H9 (cell line): ENCODE results near the gene RNASE8. TPM values are rescaled to one million over a fixed set of nuclear protein-coding genes. Genes with fewer than 3 reads are reported as not detected.

Source experiments
- DNase-seq: peaks from one replicate; pipeline ENCODE4 v3.0.0-alpha.2; 2017
- H2AFZ ChIP-seq: one replicate; pipeline ENCODE4 v1.6.1; 2013; ENCODE audit warnings: mild to moderate bottlenecking, low read length, control low read depth, moderate library complexity
- H2AK5ac ChIP-seq: 2 replicates; pipeline ENCODE4 v1.6.1; 2013; ENCODE audit warnings: low read length, control low read depth, mixed read lengths; ENCODE audit not compliant: insufficient read length
- H2BK120ac ChIP-seq: one replicate; pipeline ENCODE4 v1.6.1; 2013; ENCODE audit warnings: low read depth, mild to moderate bottlenecking, low read length, control low read depth, inconsistent platforms; ENCODE audit not compliant: poor library complexity, severe bottlenecking
- H2BK12ac ChIP-seq: 2 replicates; pipeline ENCODE4 v1.6.1; 2013; ENCODE audit warnings: low read length, control low read depth, mixed read lengths, low read depth; ENCODE audit not compliant: insufficient read length
- H2BK15ac ChIP-seq: 2 replicates; pipeline ENCODE4 v1.6.1; 2013; ENCODE audit warnings: low read depth, low read length, control low read depth
- H2BK20ac ChIP-seq: one replicate; pipeline ENCODE4 v1.6.1; 2013; ENCODE audit warnings: low read depth, mild to moderate bottlenecking, low read length, control low read depth, inconsistent platforms; ENCODE audit not compliant: poor library complexity, severe bottlenecking
- H2BK5ac ChIP-seq: 2 replicates; pipeline ENCODE4 v1.6.1; 2013; ENCODE audit warnings: low read length, control low read depth, mixed read lengths; ENCODE audit not compliant: insufficient read length
- H3K14ac ChIP-seq: 2 replicates; pipeline ENCODE4 v1.6.1; 2013; ENCODE audit warnings: low read length, control low read depth; ENCODE audit not compliant: insufficient read depth
- H3K18ac ChIP-seq: 2 replicates; pipeline ENCODE4 v1.6.1; 2013; ENCODE audit warnings: low read depth, mild to moderate bottlenecking, mixed read lengths, low read length, control low read depth; ENCODE audit not compliant: insufficient read length
- H3K23ac ChIP-seq: 2 replicates; pipeline ENCODE4 v1.6.1; 2013; ENCODE audit warnings: low read length, control low read depth, mixed read lengths, low read depth; ENCODE audit not compliant: insufficient read length
- H3K23me2 ChIP-seq: 2 replicates; pipeline ENCODE4 v1.6.1; 2013; ENCODE audit warnings: low read depth, mild to moderate bottlenecking, mixed read lengths, low read length, control low read depth; ENCODE audit not compliant: insufficient read length, poor library complexity, severe bottlenecking
- H3K27ac ChIP-seq: 2 replicates; pipeline ENCODE4 v1.5.1; 2013; ENCODE audit warnings: low read length, control low read depth, mixed read lengths, low read depth; ENCODE audit not compliant: insufficient read length
- H3K27me3 ChIP-seq: 2 replicates; pipeline ENCODE4 v1.6.1; 2013; ENCODE audit warnings: low read length, control low read depth, inconsistent platforms; ENCODE audit not compliant: insufficient read depth
- H3K4ac ChIP-seq: 2 replicates; pipeline ENCODE4 v1.6.1; 2013; ENCODE audit warnings: low read depth, mild to moderate bottlenecking, control low read depth, inconsistent platforms, low read length, moderate library complexity
- H3K4me1 ChIP-seq: 2 replicates; pipeline ENCODE4 v1.6.1; 2013; ENCODE audit warnings: low read length, control low read depth, inconsistent platforms; ENCODE audit not compliant: insufficient read depth
- H3K4me2 ChIP-seq: 2 replicates; pipeline ENCODE4 v1.6.1; 2013; ENCODE audit warnings: low read length, control low read depth, mixed read lengths; ENCODE audit not compliant: insufficient read length, insufficient read depth
- H3K56ac ChIP-seq: 2 replicates; pipeline ENCODE4 v1.6.1; 2013; ENCODE audit warnings: low read depth, mild to moderate bottlenecking, mixed read lengths, low read length, control low read depth; ENCODE audit not compliant: insufficient read length
- H3K79me1 ChIP-seq: 2 replicates; pipeline ENCODE4 v1.6.1; 2013; ENCODE audit warnings: low read depth, mild to moderate bottlenecking, moderate library complexity, low read length, control low read depth, inconsistent platforms; ENCODE audit not compliant: insufficient read depth, poor library complexity, severe bottlenecking
- H3K79me2 ChIP-seq: 2 replicates; pipeline ENCODE4 v1.6.1; 2013; ENCODE audit warnings: low read length, control low read depth, inconsistent platforms; ENCODE audit not compliant: insufficient read depth
- H3K9ac ChIP-seq: 2 replicates; pipeline ENCODE4 v1.6.1; 2013; ENCODE audit warnings: low read length, control low read depth, mixed read lengths; ENCODE audit not compliant: insufficient read length; ENCODE audit errors: extremely low read depth
- H3K9me3 ChIP-seq: one replicate; pipeline ENCODE4 v1.6.1; 2013; ENCODE audit warnings: low read depth, low read length, inconsistent platforms; ENCODE audit not compliant: control insufficient read depth
- H3T11ph ChIP-seq: one replicate; pipeline ENCODE4 v1.6.1; 2013; ENCODE audit warnings: mild to moderate bottlenecking, low read length, control low read depth, inconsistent platforms
- H4K20me1 ChIP-seq: one replicate; pipeline ENCODE4 v1.6.1; 2013; ENCODE audit not compliant: control insufficient read depth, insufficient read length, insufficient read depth
- H4K5ac ChIP-seq: 2 replicates; pipeline ENCODE4 v1.6.1; 2013; ENCODE audit warnings: low read depth, mild to moderate bottlenecking, mixed read lengths, low read length, control low read depth; ENCODE audit not compliant: insufficient read length
- H4K8ac ChIP-seq: replicated peaks from 2 replicates; pipeline ENCODE4 v1.6.1; 2013; ENCODE audit warnings: low read length, control low read depth, mixed read lengths, low read depth; ENCODE audit not compliant: insufficient read length
- H4K91ac ChIP-seq: 2 replicates; pipeline ENCODE4 v1.6.1; 2013; ENCODE audit warnings: low read depth, mild to moderate bottlenecking, moderate library complexity, mixed read lengths, low read length, control low read depth; ENCODE audit not compliant: insufficient read length
- H3K27ac Mint-ChIP-seq, 3 experiments: 2 replicates in 2 of 3; 3 replicates in 1 of 3; pipeline ENCODE4 v1.8.0; 2020 to 2021; ENCODE audit warnings: mixed read lengths in 3 of 3, mild to moderate bottlenecking in 1 of 3, moderate library complexity in 1 of 3
- H3K27me3 Mint-ChIP-seq: 2 replicates; pipeline ENCODE4 v1.8.0; 2021; ENCODE audit warnings: low read depth, mild to moderate bottlenecking, moderate library complexity, mixed read lengths
- H3K36me3 Mint-ChIP-seq, 3 experiments: 2 replicates in 2 of 3; 3 replicates in 1 of 3; pipeline ENCODE4 v1.8.0; 2020 to 2021; ENCODE audit warnings: low read depth in 3 of 3, mixed read lengths in 3 of 3; ENCODE audit not compliant: insufficient read depth in 1 of 3
- H3K4me1 Mint-ChIP-seq, 2 experiments: 2 replicates each; pipeline ENCODE4 v1.8.0; 2020; ENCODE audit warnings: mixed read lengths in 2 of 2
- H3K4me3 Mint-ChIP-seq, 2 experiments: 2 replicates in 1 of 2; 3 replicates in 1 of 2; pipeline ENCODE4 v1.8.0; 2020 to 2021; ENCODE audit warnings: mild to moderate bottlenecking in 2 of 2, mixed read lengths in 2 of 2, moderate library complexity in 1 of 2
- H3K9me3 Mint-ChIP-seq, 2 experiments: 2 replicates in 1 of 2; 3 replicates in 1 of 2; pipeline ENCODE4 v1.8.0; 2020; ENCODE audit warnings: mild to moderate bottlenecking in 2 of 2, mixed read lengths in 2 of 2, moderate library complexity in 1 of 2
- CTCF ChIP-seq: fragments of 200-600 bp; sonication (generic); conservative IDR thresholded peaks from 3 replicates; pipeline ENCODE4 v1.8.0; 2021; ENCODE audit warnings: antibody characterized with exemption, mild to moderate bottlenecking
- whole genome bisulfite sequencing: extraction: QIAGEN DNeasy Blood & Tissue Kit; methylation state at CpG from one replicate; pipeline ENCODE4 v1.1.7; 2013; ENCODE audit warnings: missing lambda C conversion rate, low lambda C conversion rate, mixed read lengths; ENCODE audit not compliant: insufficient read length; ENCODE audit errors: extremely low coverage; 5-methylcytosine and 5-hydroxymethylcytosine counted together
- total RNA-seq: library from RNA; stranded (reverse); gene quantifications from 2 replicates; pipeline ENCODE4 v1.2.1, GENCODE V29; 2021

Gene RNASE8
- total RNA-seq, 1 experiment from 2014 or later: not detected

- Histone ChIP-seq H3K9me3 (no peaks in the 10 kb centered on the region), H2BK15ac (no peak overlapping the region), H3K4me2 (no peak overlapping the region), H3K4me1 (peaks cover 4% of the 10 kb centered on the region; the same call in 1 of the 2 replicates), H2BK20ac (no peak overlapping the region), H2AFZ (no peak overlapping the region), H3K23ac (no peak overlapping the region), H3K9ac (no peak overlapping the region), H3K27ac (no peak overlapping the region), H2BK120ac (no peak overlapping the region), H4K8ac (no peak overlapping the region), H3K14ac (no peak overlapping the region), H3K56ac (no peak overlapping the region), H3K79me1 (no peaks in the 10 kb centered on the region), H3K4ac (no peak overlapping the region), H4K20me1 (no peaks in the 10 kb centered on the region), H4K91ac (no peak overlapping the region), H3K27me3 (peaks cover 8% of the 10 kb centered on the region; the same call in 1 of the 2 replicates), H3K23me2 (peaks cover 12% of the 10 kb centered on the region), H3T11ph (no peak overlapping the region), H2BK5ac (no peak overlapping the region), H2AK5ac (no peak overlapping the region), H3K79me2 (no peaks in the 10 kb centered on the region), H3K18ac (no peak overlapping the region), H4K5ac (no peak overlapping the region), H2BK12ac (no peak overlapping the region)
- no peaks in the 10 kb centered on the region for H3K9me3 Mint-ChIP-seq
- H3K4me1 Mint-ChIP-seq: peaks cover 35 to 41% of the 10 kb centered on the region in 2 experiments
- peak overlapping the region in 1 of 2 experiments; percentile 7; a peak in 1 of 5 replicates for H3K4me3 Mint-ChIP-seq
- H3K27ac Mint-ChIP-seq: no peak overlapping the region
- peaks cover 6 to 21% (median 6%) of the 10 kb centered on the region in 3 experiments; a peak in 3 of 7 replicates for H3K36me3 Mint-ChIP-seq
- DNase-seq: peak; percentile 19
- TF ChIP-seq CTCF: no peak
- WGBS: no CpG with 5 or more reads among the region's 5 CpGs
- H3K27me3 Mint-ChIP-seq: peaks cover 54% of the 10 kb centered on the region
Observed at GRCh38 chr14:21022686-21023085, 34.9 kb upstream of the RNASE8 start.
